Activated CD8-positive, alpha-beta memory T cell treated with anti-CD3 and anti-CD28 coated beads for 1 hour (primary cell): ENCODE measurements around the gene RHOD.

Experiments
- DNase-seq, 2 donors: peaks; one replicate each; pipeline ENCODE4 v3.0.0-alpha.2; 2020; ENCODE audit warnings: low read depth in 1 of 2; ENCODE audit errors: extremely low read depth in 1 of 2

RHOD gene

GRCh38 chr11:67031791-67032561, 24.7 kb upstream of the RHOD start:
- no peak for DNase-seq

- DNase-seq, result no peak
Observed at GRCh38 chr11:67032830-67033551, 23.7 kb upstream of the RHOD start.

- no peak for DNase-seq
Observed at GRCh38 chr11:67033661-67034166, 22.9 kb upstream of the RHOD start.

GRCh38 chr11:67034350-67034749, 22.3 kb upstream of the RHOD start:
- DNase-seq, result no peak

- no peak for DNase-seq
Observed at GRCh38 chr11:67040147-67040546, 16.5 kb upstream of the RHOD start.

GRCh38 chr11:67041602-67042001, 15.0 kb upstream of the RHOD start:
- no peak for DNase-seq

- DNase-seq, result no peak
Observed at GRCh38 chr11:67043572-67044349, 12.9 kb upstream of the RHOD start.

DNA sequence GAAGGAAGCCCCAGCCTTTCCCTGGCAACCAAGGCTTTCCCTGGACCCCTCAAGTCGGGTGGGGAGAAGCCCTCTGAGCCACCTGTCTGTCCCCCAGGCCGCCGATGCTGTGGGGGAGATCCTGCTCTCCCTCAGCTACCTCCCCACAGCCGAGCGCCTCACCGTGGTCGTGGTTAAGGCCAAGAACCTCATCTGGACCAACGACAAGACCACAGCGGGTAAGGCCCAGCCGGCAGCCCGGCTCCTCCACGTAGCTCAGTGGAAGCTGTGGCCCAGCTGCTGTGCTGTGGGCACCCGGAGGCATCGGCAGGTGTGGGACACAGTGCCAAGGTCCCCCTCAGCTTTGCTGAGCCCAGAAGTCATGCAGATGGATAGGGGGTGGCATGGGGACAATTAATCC, 12.2 kb upstream of the RHOD start:
- DNase-seq, result no peak

GRCh38 chr11:67045314-67045713, 11.3 kb upstream of the RHOD start:
- no peak for DNase-seq

- no peak for DNase-seq
Observed at GRCh38 chr11:67048515-67049130, 8.0 kb upstream of the RHOD start.

- no peak for DNase-seq
Observed at GRCh38 chr11:67050139-67050538, 6.5 kb upstream of the RHOD start.

- DNase-seq, result no peak
Observed at GRCh38 chr11:67051180-67051893, 5.3 kb upstream of the RHOD start.

DNA sequence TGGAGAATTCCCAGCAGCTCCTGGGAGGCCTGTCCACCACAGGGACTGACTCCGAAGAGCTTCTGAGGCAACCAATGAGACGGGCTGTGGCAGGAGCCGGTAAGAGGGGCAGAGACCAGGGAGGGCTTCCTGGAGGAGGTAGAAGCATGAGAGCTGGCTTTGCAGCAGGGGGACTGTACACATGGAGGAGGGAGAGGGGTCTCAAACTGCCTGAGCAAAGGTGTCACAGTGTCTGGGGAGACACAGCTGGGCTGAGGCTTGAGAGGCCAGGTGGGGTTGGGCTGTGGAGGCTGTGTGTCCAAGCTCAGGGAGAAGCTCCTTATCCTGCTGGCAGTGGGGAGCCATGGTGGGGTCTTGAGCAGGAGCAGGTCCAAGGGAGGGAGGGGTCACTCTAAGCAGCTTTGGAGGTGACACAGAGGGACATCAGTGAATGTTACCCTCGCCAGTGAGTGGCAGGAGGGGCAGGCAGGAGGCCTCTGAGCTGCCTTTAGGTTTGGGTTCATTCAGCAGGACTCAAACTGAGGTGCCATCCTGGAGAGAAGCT, 4.6 kb upstream of the RHOD start:
- no peak for DNase-seq

DNA sequence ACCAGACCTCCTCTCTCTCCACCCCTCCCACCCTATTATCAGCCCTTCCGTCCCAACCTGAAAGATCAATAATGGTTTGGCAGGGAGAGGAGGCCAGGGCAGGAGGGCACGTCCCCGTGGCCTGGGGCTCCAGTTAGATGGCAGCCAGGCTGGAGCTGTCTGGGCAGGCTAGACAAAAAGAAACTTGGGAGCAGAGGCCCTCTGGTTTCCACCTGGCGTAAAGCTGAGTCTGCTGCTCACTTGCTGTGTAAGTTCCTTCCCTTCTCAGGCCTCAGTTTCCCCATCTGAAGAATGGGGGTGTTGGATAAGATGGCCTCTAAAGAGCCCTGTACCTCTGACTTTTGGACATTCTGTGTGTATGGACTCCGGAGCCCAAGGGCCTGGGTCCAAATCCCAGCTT, 3.8 kb upstream of the RHOD start:
- no peak for DNase-seq

DNA sequence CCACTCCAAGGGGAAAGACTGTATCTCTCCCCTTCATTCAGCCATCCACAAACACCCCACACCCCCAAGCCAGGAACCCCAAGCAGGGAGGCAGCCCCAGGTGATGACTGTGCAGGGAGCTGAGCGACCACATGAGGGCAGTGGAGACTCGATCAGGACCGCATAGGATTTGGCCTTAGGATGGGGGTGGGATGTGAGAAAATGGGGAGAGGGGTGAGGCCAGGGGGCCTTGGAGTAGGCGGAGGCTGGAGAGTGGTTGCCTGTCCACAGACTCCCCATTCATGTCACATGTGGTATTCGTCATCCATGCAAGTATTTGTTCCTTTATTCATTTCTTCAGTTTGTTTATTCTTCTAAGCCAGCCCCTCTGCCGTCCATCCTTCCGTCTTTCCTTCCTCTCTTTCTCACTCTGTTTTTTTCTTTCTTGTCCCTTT, 2.7 kb upstream of the RHOD start:
- no peak for DNase-seq

GRCh38 chr11:67054346-67054835, 2.3 kb upstream of the RHOD start:
- DNase-seq, result no peak

DNA sequence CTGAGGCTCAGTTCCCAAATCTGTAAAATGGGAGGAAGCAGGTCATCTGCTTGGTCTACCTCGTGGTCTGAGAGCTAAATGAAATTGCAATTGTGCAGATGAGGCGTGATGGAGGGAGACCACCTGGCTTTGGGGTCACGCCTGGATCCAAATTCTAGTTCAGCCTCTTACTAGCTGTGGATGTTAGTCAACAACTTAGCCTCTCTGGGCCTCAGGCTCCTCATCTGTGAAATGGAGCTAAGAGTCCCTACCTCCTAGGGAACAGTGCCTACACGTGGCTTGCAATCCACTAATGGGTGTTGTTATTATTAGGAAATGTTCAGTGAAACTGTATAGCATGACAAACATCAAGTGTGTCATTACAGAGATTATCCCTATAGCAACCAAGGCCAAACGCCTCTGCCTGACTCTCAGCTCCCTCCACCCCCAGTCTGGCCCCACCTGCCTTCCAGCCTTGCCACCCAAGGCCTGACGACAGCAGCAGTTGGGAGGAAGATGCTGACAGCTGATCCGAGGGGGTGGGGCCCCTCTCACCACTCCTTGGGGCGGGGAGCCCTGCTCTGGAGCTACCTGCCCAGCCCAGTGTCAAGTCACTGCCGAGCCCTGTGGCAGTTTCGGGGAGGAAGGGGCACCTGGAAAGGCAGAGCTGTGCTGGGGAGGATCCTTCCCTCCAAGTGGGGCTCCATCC, 1.7 kb upstream of the RHOD start:
- DNase-seq, result no peak

DNA sequence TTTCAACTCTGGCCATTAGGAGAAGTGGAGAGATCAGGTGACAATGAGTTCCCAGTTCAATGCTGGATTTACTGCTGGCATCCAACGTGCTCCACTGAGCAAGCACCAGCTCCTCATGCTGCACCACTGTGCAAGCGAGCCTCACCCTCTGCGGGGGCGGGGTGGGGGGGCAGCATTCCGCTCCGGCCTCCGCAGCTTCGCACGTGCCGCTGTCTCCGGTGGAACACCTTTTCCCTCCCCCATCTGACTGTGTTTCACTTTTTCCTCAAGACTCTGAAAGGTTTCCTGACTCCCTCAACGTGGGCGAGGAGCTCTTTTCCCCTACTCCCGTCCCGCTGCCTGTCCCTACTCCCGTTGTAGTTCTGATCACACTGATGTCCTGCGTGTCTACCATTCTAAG, 835 bp upstream of the RHOD start:
- no peak for DNase-seq

- no peak for DNase-seq
Observed at GRCh38 chr11:67057205-67057672, 592 bp downstream of the RHOD start.
